T-helper 2 cell treated with Interferon-gamma antibody and Interleukin-4, amounts not matched to agents 100 ng/mL and 5 ng/mL, for 36 hours (primary cell): ENCODE measurements around the gene DVL1. TPM values are rescaled to one million over a fixed set of nuclear protein-coding genes. Genes with fewer than 3 reads are reported as not detected.

Source experiments
- intact Hi-C: fragments of 100-400 bp; cut with micrococcal nuclease; formaldehyde crosslinking; loops from one replicate; pipeline ENCODE4 v1.15.1; 2023
- total RNA-seq: library from RNA; stranded (reverse); gene quantifications from 2 replicates; pipeline ENCODE4 v1.2.3, GENCODE V29; 2022

DVL1 gene
- total RNA-seq, 1 donor from 2014 or later = 31.5 TPM

DNA sequence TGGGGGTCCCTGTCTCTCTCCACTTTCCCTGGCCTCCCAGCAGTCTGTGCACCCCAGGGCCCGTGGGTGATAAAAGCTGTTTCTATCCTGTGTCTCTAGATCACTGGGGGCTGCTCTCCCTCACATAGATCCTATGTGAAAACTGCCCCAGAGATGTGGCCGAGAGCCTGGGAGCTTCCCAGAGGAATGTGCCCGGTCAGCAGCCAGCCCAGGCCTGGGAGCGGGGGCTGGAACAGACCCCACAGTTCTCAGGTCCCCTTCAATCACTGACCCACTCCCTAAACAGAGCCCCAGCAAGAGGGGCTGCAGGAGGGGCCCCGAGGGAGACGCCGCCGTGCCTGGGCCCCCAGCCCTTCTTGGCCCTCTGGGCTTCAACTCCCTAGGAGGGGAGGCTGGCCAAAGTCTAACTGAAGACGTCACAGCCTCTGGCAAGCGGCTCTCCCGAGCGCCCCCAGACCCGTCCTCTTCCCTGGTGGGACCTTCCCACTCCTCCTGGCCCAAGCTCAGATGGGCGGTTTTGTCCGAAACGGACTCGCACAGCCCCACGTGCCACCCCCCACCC is 8.7 kb upstream of the DVL1 start:
- intact Hi-C loops = no loop called here

DNA sequence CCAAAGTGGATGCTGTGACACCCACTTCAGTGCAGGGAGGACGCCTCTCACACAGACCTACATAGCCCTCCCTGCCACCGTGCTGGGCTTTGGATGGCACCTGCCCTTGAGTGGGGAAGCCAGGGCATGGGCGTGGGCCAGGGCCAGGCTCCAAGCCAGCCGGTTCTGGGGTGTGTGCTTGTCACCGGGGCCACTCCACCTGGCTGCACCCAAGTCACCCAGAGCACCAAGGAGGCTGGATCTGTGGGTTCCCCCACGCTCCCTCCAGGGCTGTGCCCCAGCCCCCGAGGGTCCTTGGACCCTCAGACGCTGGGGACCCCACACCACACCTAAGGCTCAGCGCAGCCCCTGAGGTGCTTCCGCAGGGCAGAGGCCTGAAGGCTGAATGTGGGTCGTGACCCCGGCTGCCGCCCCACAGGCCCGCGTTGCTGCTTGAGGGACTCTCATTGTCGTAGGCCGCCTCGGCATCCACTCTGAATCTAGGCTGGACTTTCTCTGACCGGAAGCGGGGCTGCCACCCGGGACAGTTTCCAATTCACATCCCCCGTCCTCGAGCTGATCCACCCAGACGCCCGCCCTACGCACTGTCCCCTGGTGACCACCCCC is 7.7 kb upstream of the DVL1 start:
- intact Hi-C loops = no loop called here

DNA sequence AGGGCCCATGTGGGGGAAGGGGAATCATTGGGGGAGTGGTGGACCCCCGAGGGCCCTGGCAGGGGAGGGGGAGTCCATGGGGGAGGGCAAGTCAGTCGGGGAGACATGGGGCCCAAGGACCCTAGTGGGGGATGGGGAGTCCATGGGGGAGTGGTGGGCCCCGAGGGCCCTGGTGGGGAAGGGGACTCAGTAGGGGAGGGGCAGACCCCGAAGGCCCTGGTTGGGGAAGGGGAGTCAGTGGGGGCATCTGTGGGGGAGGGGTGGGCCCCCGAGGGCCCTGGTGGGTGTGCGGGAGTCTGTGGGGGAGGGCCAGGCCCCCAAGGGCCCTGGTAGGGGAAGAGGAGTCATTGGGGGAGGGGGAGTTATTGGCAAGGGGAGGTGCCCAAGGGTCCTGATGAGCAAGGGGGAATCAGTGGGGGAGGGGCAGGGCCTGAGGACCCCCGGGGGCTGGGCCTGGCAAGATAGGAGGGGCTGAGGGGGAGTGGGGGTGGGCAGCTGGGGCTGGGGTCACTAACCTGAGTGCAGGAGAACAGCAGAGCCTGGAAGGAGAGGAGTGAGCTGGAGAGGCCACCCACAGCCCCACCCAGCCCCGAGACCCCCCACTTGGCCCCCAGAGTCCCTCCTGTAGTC is 7.1 kb upstream of the DVL1 start:
- intact Hi-C loops = no loop called here

DNA sequence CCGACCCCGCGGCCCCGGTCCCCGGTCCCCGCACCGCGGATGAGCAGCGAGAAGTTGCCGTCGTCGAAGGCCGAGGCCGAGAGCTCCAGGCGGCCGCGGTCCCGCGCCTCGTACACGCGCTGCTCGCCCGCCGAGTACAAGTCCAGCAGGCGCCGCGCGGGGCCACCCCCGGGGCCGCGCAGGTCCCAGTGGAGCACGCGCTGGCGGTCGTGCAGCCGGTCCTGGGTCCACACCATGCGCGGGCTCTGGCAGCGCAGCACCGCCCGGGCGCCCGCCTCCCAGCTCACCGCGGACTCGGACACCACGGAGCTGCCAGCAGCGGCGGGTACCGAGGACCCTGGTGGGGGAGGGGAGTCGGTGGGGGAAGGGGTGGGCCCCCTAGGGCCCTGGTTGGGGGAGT is 6.2 kb upstream of the DVL1 start:
- intact Hi-C loops = no loop called here

DNA sequence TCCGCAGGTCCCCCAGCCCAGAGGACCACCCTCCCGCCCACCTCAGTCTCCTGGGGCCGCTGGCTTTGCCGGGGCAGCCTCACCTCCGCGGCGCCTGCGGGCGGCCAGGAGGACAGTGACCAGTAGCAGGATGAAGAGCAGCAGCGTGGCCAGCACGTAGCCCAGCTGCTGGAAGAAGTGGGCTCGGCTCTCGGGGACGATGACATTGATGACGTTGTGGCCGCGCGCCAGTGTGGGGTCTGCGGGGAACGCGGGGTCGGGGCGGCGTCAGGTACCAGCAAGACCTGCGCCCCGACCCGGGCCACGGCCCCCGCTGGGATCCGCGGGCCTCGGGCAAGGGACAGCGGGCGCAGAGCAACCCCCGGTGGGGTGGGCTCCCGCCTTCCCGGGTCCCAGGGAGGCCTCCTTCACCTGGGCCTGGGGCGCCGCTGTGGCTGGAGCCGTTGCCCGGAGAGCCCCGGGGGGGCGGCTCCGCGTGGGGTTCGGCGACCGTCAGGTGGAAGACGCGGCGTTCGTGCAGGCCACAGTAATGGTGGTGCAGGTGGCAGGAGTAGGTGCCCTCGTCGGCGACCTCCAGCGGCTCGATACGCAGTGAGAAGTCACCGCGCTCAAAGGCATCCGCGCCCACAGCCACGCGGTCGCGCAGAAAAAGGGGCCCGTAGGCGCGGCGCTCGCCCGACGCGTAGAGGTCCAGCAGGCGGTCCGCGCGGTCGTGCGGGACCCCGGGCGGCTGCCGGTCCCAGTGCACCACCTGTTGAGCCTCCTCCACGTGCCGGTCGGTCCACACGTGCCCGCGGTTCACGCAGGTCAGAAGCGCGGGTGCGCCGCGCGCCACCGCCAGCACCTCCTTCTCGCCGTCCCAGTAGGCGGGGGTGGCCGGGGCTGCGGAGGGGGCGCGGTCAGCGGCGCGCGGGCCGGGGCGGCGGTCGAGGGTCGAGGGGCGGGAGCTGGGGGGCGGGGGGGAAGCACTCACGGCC is 5.3 kb upstream of the DVL1 start:
- intact Hi-C loops = no loop called here

DNA sequence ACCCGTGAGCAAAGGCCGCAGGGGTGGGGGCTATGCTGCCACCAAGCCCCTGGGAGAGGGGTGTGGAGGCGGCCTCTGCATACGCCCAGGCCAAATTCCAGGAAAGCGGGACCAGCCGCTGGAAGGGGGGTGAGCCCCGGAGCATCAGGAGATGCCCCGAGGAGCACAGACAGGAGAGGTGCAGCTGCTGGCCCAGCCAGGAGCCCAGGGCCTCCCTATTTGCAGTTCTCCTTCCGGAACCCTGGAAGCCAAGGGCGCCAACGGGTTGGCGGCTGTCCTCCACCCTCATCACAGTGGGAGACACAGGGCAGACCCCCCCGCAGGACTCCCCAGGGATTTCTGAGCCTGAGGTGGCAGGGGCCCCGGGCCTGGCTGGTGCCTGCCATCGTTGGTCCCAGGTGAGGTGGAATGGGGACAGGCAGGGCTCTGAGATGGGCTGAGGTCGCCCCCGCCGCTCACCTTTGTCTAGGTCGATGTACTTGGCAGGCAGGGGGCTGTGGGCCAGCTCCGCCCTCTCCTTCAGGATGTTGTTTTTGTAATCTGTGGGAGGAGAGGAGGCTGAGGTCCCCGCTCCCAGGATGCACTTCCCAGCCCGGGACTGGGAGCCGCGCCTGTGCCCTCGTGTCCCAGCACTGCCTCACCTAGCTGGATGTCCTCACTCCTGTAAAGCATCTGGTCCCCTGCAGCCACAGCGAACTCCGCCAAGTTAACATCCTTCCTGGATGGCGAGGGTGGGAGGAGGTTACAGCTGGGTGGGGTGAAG is 4.4 kb upstream of the DVL1 start:
- intact Hi-C loops = no loop called here

DNA sequence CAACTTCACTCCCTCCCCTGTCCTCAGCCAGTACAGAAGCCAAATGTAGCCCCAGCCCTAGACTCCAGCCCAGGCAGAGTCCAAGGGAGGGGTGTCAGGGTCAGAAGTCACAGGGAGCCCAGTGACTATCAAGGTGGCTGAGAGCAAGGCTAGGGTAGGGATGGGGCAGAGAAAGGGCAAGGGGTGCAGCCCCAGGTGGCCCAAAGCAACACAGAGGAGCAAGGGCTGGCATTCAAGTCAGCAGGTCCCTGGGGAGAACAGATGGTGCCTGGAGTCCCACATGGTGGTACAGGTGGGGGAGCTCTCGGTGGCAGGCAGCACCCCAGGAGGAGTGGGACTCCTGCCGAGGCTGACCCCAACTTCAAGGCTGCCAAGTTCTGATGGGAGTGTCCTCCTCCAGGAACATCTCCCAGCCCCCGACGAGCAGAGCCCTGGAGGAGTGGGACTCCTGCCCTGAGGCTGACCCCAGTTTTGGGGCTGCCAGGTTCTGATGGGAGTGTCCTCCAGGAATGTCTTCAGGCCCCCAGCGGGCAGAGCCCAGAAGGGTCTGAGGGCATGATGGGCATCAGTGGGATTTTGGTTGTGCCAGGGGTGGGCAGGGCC is 3.7 kb upstream of the DVL1 start:
- intact Hi-C loops = no loop called here

DNA sequence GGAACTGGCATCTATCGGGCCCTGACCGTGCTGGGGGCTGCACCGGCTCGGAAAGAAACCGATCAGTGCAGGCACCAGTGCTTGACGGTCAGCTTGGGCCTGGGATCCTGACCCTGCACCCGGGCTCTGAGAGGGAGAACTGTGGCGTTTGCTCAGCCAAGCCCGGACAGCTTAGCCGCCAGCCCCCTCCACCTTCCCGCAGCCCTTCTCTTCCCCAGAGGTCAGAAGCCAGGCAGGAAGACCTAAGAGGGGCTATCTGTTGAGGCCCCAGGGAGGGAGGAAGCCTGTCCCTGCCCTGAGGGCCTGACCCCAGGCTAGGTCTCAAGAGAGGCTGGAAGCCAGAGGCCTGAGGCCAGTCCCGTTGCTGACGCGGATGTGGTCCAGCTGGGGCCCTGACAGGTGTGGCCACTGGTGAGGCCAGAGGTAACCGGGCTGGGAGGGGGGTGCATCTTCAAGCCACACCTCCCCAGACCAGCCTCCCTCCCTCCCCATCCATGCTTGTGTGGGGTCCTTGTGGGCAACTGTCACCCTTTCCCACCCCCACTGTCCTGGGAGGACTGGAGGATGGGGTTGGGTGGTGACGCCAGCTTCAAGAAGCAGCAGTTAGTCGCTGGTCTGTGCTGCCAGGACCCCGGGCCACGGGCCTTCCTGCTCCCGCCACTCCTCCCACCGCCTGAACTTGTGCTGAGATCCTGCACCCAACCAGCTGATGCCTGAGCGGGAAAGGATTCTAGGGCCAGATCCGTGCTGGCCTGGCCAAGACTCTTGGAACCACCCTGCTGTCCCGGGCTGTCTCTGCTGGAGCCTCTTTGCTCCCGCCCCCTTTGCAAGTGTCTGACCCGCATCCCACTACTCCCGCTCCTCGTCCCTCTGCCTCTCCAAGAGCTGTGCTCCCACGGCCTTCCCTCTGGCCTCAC is 2.6 kb upstream of the DVL1 start:
- intact Hi-C loops = no loop called here

DNA sequence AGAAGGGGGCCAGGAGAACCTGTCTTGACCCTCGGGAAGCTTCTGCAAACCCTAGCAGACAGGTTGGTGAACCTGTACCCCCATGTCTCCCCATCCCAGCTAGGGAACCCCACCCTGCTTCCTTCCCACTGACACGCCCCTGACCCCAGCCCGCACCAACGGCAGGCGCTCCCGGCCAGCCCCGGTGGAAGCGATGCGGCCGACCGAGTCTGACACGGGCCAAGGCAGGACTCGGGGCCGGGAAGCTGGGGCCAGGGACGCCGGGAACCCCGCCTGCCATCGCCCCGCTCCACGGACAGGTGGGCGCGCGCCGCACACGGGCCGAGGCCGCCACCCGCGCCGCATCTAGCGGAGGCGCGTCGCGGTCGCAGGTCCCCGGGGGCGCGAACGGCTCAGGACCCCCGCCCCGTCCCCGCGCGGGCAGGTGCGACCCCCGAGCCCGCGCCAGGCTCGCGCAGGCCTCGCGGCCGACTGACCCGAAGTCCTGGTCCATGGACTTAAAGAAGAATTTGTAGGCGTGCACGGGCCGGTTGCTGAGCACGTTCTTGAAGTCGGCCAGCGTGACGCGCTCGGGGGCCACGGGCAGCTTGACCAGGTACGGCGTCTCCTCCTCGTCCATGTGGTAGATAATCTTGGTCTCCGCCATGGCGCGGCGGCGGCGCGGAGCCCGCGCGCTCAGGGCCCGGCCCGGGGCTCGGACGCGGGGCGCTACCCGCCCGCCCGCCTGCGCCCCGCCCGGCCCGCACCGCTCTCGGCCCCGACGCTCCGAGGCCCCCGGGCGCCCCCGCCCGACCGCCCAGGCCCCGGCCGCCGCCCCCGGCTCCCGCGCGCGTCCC is 580 bp downstream of the DVL1 start:
- intact Hi-C loops = loop anchor here (1.0 to 5.0 kb wide), 2 partner anchors 23 to 41 kb away; partner anchors contain the start of genes ACAP3 and PUSL1

DNA sequence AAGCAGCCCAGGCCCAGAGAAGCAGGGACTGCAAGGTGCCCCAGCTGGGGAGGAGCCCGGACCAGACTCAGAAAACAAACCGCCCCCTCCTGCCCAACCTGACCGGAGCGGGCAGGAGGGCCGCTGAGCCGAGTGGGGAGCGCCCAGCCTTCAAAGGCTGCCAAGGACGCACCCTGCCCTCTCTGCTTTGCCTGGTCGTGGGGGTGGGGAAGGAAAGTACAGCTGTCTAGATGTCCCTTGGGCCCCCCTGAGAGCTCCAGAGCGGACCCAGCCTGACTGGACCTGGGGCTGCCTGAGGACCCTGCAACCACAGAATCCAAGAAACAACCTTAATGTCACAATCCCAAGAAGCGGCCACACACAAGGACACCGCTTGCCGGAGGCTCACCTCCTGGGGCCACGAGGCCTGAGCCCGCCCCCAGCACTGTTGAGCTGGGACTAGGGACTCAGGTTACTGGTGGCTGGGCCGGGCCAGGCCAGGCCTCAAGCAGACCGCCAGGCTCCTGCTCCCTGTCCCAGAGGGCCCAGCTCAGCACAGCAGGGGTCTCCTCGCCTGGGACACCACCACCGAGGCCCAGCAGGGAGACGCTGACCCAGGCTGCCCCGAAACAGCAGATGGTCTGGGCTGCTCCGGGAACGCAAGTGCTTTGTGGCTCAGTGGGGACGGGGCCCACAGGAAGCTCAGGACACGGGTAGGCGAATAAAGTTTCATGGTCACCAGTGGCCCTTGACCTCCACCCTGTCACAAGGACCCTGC is 1.4 kb downstream of the DVL1 start:
- intact Hi-C loops = loop anchor here (5.0 kb wide), 1 partner anchor 41 kb away; the partner anchor contains the start of genes ACAP3 and PUSL1

DNA sequence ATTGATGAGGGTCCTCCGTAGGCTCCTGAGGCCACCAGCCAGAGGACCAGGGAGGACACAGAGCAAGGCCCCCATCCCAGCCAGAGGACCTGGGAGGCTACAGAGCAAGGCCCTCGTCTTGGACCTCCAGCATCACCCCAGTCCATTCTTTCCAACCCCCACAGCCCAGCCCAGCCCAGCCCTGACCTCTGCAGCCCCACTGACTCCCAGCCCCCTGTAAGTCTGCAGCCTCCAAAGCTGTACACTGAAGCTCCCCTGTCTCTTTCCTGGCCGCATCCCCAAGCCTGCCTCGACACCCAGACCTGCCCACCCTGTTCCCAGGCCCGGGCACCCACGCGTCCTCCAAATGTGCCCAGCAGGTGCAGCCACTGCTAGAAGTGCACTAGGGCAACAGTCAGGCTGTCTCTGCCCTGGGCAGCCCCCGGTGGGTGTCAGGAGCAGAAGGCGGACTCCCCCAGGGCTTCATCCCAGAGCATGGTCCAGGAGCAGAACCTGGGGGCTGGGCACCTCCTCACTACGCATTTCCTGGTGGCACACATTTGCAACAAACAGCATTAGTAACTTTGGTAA is 2.1 kb downstream of the DVL1 start:
- intact Hi-C loops = loop anchor here (5.0 kb wide), 1 partner anchor 40 kb away; the partner anchor contains the start of genes ACAP3 and PUSL1

DNA sequence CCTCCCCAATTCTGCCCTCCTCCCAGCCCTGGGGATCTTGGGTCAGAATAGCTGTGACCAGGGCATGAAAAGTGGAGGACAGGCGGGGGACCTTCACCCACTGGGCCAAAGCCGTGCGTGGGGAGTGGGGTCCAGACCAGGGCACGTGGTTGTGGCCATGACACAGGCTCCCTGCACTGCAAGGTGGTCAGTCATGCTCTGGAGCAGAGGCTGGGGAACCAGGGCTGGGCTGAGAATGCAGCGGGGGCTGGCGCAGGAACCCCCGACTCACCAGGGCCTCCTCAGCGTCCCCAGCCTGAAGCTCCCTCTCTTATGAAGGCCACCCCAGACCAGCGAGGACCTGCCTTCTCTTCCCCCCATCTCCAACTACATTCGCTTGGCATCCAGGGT is 2.7 kb downstream of the DVL1 start:
- intact Hi-C loops = loop anchor here (5.0 kb wide), 1 partner anchor 39 kb away; the partner anchor contains the start of genes ACAP3 and PUSL1

DNA sequence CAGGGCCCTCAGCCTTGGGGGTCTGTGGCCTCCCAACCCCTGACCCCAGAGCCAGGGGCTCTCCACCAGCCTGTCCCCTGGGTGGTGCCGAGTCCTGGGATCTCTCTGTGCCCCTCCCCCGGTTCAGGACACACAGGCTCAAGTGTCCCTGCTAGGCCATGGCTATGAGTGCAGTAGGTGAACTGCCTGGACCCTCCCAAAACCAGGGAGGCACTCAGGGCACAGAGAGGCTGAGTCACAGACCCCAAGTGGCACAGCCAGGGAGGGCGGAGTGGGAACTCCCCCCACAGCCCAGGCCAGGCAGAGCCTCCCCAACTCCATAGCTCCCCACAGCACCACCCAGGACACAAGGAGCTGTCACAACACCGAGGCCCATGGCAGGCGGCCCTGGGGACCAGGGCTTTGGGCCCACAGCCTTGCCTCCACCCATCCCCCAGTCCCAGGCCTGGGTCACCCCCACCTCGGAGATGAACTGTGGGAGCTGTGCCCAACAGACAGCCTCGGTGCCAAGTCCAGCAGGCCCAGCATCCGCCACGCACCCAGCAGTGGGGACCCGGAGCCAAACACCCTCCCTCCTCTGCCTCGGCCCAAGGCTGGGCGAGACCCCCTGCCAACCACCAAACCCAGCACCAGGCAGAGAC is 3.2 kb downstream of the DVL1 start:
- intact Hi-C loops = loop anchor here (5.0 kb wide), 1 partner anchor 39 kb away; the partner anchor contains the start of genes ACAP3 and PUSL1

DNA sequence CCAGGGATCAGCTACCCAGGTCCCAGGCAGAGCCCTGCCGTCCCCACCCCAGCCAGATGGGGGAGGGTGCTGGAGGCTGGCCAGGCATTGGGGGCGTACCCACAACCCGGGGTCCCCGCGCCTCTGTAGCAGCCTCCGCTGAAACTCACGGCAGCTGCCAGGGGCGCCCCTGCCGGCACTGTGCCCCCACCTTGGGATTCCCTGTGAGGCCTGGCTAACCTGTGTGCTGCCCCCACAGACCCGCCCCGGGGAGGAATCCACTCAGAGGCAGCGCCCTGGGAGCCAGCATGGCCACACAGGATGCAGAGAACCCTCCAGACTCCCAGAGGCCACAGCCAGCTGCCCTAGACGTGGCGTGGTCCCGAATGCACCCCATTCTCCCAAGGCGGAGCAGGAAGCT is 3.8 kb downstream of the DVL1 start:
- intact Hi-C loops = loop anchor here (5.0 kb wide), 1 partner anchor 38 kb away; the partner anchor contains the start of genes ACAP3 and PUSL1

DNA sequence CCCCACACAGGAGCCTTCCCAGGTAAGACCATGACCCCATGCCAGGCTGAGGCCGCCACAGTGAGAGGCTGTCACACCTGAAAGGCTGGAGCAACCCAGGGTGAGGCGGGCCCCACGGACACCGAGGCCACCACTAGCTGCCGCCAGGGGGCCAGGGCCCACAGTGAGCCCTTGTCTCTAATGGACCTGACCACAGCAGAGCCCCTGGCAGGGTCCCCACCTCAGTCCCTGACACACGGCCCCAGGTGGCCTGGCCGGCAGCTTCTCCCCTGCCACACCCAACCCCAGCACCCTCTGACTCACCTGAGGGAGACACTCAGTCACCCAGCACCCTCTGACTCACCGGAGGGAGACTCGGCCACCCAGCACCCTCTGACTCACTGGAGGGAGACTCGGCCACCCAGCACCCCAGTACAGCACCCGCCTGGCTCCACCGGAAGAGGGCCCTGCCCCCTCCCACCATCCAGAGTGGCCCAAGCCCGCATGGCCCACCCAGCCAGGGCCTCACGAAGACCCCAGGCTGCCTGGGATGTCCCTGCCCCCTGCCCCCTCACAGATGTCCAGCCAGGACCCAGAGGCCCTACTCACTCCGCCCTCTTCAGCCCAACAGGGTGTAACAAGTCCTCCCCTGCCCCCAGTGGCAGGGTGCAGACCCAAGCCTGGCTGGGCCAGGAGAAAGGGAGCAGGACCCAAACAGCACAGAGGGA is 4.4 kb downstream of the DVL1 start:
- intact Hi-C loops = loop anchor here (5.0 kb wide), 1 partner anchor 38 kb away; the partner anchor contains the start of genes ACAP3 and PUSL1
